Measurements from ENCODE around the gene BRWD1.

Gene BRWD1

GRCh38 chr21:39218082-39218409, 95.4 kb downstream of the BRWD1 start:
- no peak overlapping the region for H3K4me3 ChIP-seq (ENCODE audit: low read length)
- no peak overlapping the region for H3K9ac ChIP-seq (ENCODE audit: low read length)
- H3K27me3 ChIP-seq (replicated peaks; ENCODE audit: control insufficient read depth, insufficient read depth, low read length) = no peaks in the 10 kb centered on the region
- H3K36me3 ChIP-seq (ENCODE audit: control insufficient read depth, insufficient read depth, low read length, severe bottlenecking) = peaks cover 84% of the 10 kb centered on the region
- H3K4me1 ChIP-seq (ENCODE audit: control insufficient read depth, insufficient read depth, low read length) = no peaks in the 10 kb centered on the region
- no peak for DNase-seq (ENCODE audit: low read depth)
- H3K9me3 ChIP-seq (ENCODE audit: control insufficient read depth, low read length) = no peaks in the 10 kb centered on the region

GRCh38 chr21:39217356-39218081, 95.9 kb downstream of the BRWD1 start:
- no peak for DNase-seq (ENCODE audit: low read depth)
- Histone ChIP-seq H3K9ac (ENCODE audit: low read length) (no peak overlapping the region), H3K27me3 (replicated peaks; ENCODE audit: control insufficient read depth, insufficient read depth, low read length) (no peaks in the 10 kb centered on the region), H3K4me1 (ENCODE audit: control insufficient read depth, insufficient read depth, low read length) (no peaks in the 10 kb centered on the region), H3K36me3 (ENCODE audit: control insufficient read depth, insufficient read depth, low read length, severe bottlenecking) (peaks cover 84% of the 10 kb centered on the region), H3K4me3 (ENCODE audit: low read length) (no peak overlapping the region), H3K9me3 (ENCODE audit: control insufficient read depth, low read length) (no peaks in the 10 kb centered on the region)

GRCh38 chr21:39216290-39216689, 97.1 kb downstream of the BRWD1 start:
- no peaks in the 10 kb centered on the region for H3K9me3 ChIP-seq (ENCODE audit: control insufficient read depth, low read length)
- DNase-seq (ENCODE audit: low read depth) = no peak
- H3K4me3 ChIP-seq (ENCODE audit: low read length) = no peak overlapping the region
- H3K36me3 ChIP-seq (ENCODE audit: control insufficient read depth, insufficient read depth, low read length, severe bottlenecking) = peaks cover 85% of the 10 kb centered on the region
- H3K4me1 ChIP-seq (ENCODE audit: control insufficient read depth, insufficient read depth, low read length) = no peaks in the 10 kb centered on the region
- H3K9ac ChIP-seq (ENCODE audit: low read length) = no peak overlapping the region
- no peaks in the 10 kb centered on the region for H3K27me3 ChIP-seq (replicated peaks; ENCODE audit: control insufficient read depth, insufficient read depth, low read length)

GRCh38 chr21:39215078-39215477, 98.4 kb downstream of the BRWD1 start:
- H3K27me3 ChIP-seq (replicated peaks; ENCODE audit: control insufficient read depth, insufficient read depth, low read length) = no peaks in the 10 kb centered on the region
- H3K9me3 ChIP-seq (ENCODE audit: control insufficient read depth, low read length) = no peaks in the 10 kb centered on the region
- DNase-seq (ENCODE audit: low read depth) = no peak
- no peaks in the 10 kb centered on the region for H3K4me1 ChIP-seq (ENCODE audit: control insufficient read depth, insufficient read depth, low read length)
- H3K4me3 ChIP-seq (ENCODE audit: low read length) = no peak overlapping the region
- no peak overlapping the region for H3K9ac ChIP-seq (ENCODE audit: low read length)
- peaks cover 87% of the 10 kb centered on the region for H3K36me3 ChIP-seq (ENCODE audit: control insufficient read depth, insufficient read depth, low read length, severe bottlenecking)

GRCh38 chr21:39209334-39209688, 104.1 kb downstream of the BRWD1 start:
- Histone ChIP-seq H3K27me3 (replicated peaks; ENCODE audit: control insufficient read depth, insufficient read depth, low read length) (no peaks in the 10 kb centered on the region), H3K9ac (ENCODE audit: low read length) (no peak overlapping the region), H3K9me3 (ENCODE audit: control insufficient read depth, low read length) (no peaks in the 10 kb centered on the region), H3K36me3 (ENCODE audit: control insufficient read depth, insufficient read depth, low read length, severe bottlenecking) (peaks cover 90% of the 10 kb centered on the region), H3K4me1 (ENCODE audit: control insufficient read depth, insufficient read depth, low read length) (no peaks in the 10 kb centered on the region), H3K4me3 (ENCODE audit: low read length) (no peak overlapping the region)
- no peak for DNase-seq (ENCODE audit: low read depth)

- no peaks in the 10 kb centered on the region for H3K4me1 ChIP-seq (ENCODE audit: control insufficient read depth, insufficient read depth, low read length)
- H3K27me3 ChIP-seq (replicated peaks; ENCODE audit: control insufficient read depth, insufficient read depth, low read length) = no peaks in the 10 kb centered on the region
- no peaks in the 10 kb centered on the region for H3K9me3 ChIP-seq (ENCODE audit: control insufficient read depth, low read length)
- no peak overlapping the region for H3K4me3 ChIP-seq (ENCODE audit: low read length)
- no peak for DNase-seq (ENCODE audit: low read depth)
- H3K36me3 ChIP-seq (ENCODE audit: control insufficient read depth, insufficient read depth, low read length, severe bottlenecking) = peaks cover 87% of the 10 kb centered on the region
- H3K9ac ChIP-seq (ENCODE audit: low read length) = no peak overlapping the region
These were observed 104.7 kb downstream of the BRWD1 start for GRCh38 chr21:39208624-39209333.

- DNase-seq (ENCODE audit: low read depth) = no peak
- Histone ChIP-seq H3K36me3 (ENCODE audit: control insufficient read depth, insufficient read depth, low read length, severe bottlenecking) (peaks cover 82% of the 10 kb centered on the region), H3K27me3 (replicated peaks; ENCODE audit: control insufficient read depth, insufficient read depth, low read length) (no peaks in the 10 kb centered on the region), H3K4me1 (ENCODE audit: control insufficient read depth, insufficient read depth, low read length) (no peaks in the 10 kb centered on the region), H3K9me3 (ENCODE audit: control insufficient read depth, low read length) (no peaks in the 10 kb centered on the region), H3K9ac (ENCODE audit: low read length) (no peak overlapping the region), H3K4me3 (ENCODE audit: low read length) (no peak overlapping the region)
These were observed 109.3 kb downstream of the BRWD1 start for GRCh38 chr21:39204134-39204533.

- Histone ChIP-seq H3K4me3 (ENCODE audit: low read length) (no peak overlapping the region), H3K4me1 (ENCODE audit: control insufficient read depth, insufficient read depth, low read length) (no peaks in the 10 kb centered on the region), H3K9me3 (ENCODE audit: control insufficient read depth, low read length) (no peaks in the 10 kb centered on the region), H3K27me3 (replicated peaks; ENCODE audit: control insufficient read depth, insufficient read depth, low read length) (no peaks in the 10 kb centered on the region), H3K36me3 (ENCODE audit: control insufficient read depth, insufficient read depth, low read length, severe bottlenecking) (peaks cover 91% of the 10 kb centered on the region), H3K9ac (ENCODE audit: low read length) (no peak overlapping the region)
- no peak for DNase-seq (ENCODE audit: low read depth)
These were observed 114.6 kb downstream of the BRWD1 start for GRCh38 chr21:39198800-39199199.

GRCh38 chr21:39197448-39198233, 115.8 kb downstream of the BRWD1 start:
- DNase-seq (ENCODE audit: low read depth) = no peak
- no peaks in the 10 kb centered on the region for H3K9me3 ChIP-seq (ENCODE audit: control insufficient read depth, low read length)
- no peaks in the 10 kb centered on the region for H3K4me1 ChIP-seq (ENCODE audit: control insufficient read depth, insufficient read depth, low read length)
- peaks cover 96% of the 10 kb centered on the region for H3K36me3 ChIP-seq (ENCODE audit: control insufficient read depth, insufficient read depth, low read length, severe bottlenecking)
- H3K27me3 ChIP-seq (replicated peaks; ENCODE audit: control insufficient read depth, insufficient read depth, low read length) = no peaks in the 10 kb centered on the region
- H3K4me3 ChIP-seq (ENCODE audit: low read length) = no peak overlapping the region
- H3K9ac ChIP-seq (ENCODE audit: low read length) = no peak overlapping the region

GRCh38 chr21:39196838-39197237, 116.6 kb downstream of the BRWD1 start:
- no peaks in the 10 kb centered on the region for H3K27me3 ChIP-seq (replicated peaks; ENCODE audit: control insufficient read depth, insufficient read depth, low read length)
- H3K4me1 ChIP-seq (ENCODE audit: control insufficient read depth, insufficient read depth, low read length) = no peaks in the 10 kb centered on the region
- no peak overlapping the region for H3K9ac ChIP-seq (ENCODE audit: low read length)
- no peak overlapping the region for H3K4me3 ChIP-seq (ENCODE audit: low read length)
- no peak for DNase-seq (ENCODE audit: low read depth)
- peaks cover 88% of the 10 kb centered on the region for H3K36me3 ChIP-seq (ENCODE audit: control insufficient read depth, insufficient read depth, low read length, severe bottlenecking)
- no peaks in the 10 kb centered on the region for H3K9me3 ChIP-seq (ENCODE audit: control insufficient read depth, low read length)

GRCh38 chr21:39196310-39196709, 117.1 kb downstream of the BRWD1 start:
- no peak overlapping the region for H3K4me3 ChIP-seq (ENCODE audit: low read length)
- DNase-seq (ENCODE audit: low read depth) = no peak
- no peaks in the 10 kb centered on the region for H3K9me3 ChIP-seq (ENCODE audit: control insufficient read depth, low read length)
- no peaks in the 10 kb centered on the region for H3K4me1 ChIP-seq (ENCODE audit: control insufficient read depth, insufficient read depth, low read length)
- no peaks in the 10 kb centered on the region for H3K27me3 ChIP-seq (replicated peaks; ENCODE audit: control insufficient read depth, insufficient read depth, low read length)
- H3K36me3 ChIP-seq (ENCODE audit: control insufficient read depth, insufficient read depth, low read length, severe bottlenecking) = peaks cover 83% of the 10 kb centered on the region
- no peak overlapping the region for H3K9ac ChIP-seq (ENCODE audit: low read length)

Measured in adipocyte (in vitro differentiated cells).